Breast epithelium (tissue), 4 donors: ENCODE measurements around the gene CFAP20DC. TPM values are rescaled to one million over a fixed set of nuclear protein-coding genes. Genes with fewer than 3 reads are reported as not detected.

Experiments
- DNase-seq, 2 donors: peaks; one replicate each; pipeline ENCODE4 v3.0.0-alpha.2; 2019; ENCODE audit warnings: low spot score in 2 of 2
- H3K27ac ChIP-seq, 2 donors: fragments of 200-600 bp; sonication (generic) in 1 of 2; one replicate each; pipeline ENCODE4 v1.5.1; 2016 to 2019; ENCODE audit warnings: mild to moderate bottlenecking in 1 of 2
- H3K27me3 ChIP-seq, 2 donors: fragments of 200-600 bp; sonication (generic) in 1 of 2; one replicate each; pipeline versions ENCODE4 v1.5.1 to v1.6.0; 2017 to 2019; ENCODE audit warnings: control low read depth in 1 of 2, mild to moderate bottlenecking in 1 of 2
- H3K36me3 ChIP-seq: fragments of 200-600 bp; one replicate; pipeline ENCODE4 v1.5.1; 2019
- H3K4me1 ChIP-seq, 2 donors: fragments of 200-600 bp; sonication (generic); one replicate each; pipeline ENCODE4 v1.5.1; 2016 to 2019; ENCODE audit warnings: control low read depth in 1 of 2
- H3K4me3 ChIP-seq, 3 donors: fragments of 200-600 bp; sonication (generic); 1 replicate in 2 of 3; 2 replicates in 1 of 3; pipeline ENCODE4 v1.5.1; 2016 to 2019; ENCODE audit warnings: mild to moderate bottlenecking in 3 of 3, moderate library complexity in 2 of 3
- H3K9me3 ChIP-seq, 2 donors: fragments of 200-600 bp; sonication (generic) in 1 of 2; one replicate each; pipeline ENCODE4 v1.5.1; 2016 to 2019; ENCODE audit warnings: control low read depth in 1 of 2
- POLR2A ChIP-seq: fragments of 450-650 bp; IDR thresholded peaks from one replicate; pipeline ENCODE4 v1.6.1; 2016; ENCODE audit warnings: antibody characterized with exemption, mild to moderate bottlenecking, moderate library complexity
- POLR2AphosphoS5 ChIP-seq, 3 donors: sonication (generic); formaldehyde crosslinking; IDR thresholded peaks; one replicate each; pipeline ENCODE4 v1.6.1; 2017; ENCODE audit warnings: antibody characterized with exemption in 3 of 3
- intact Hi-C: fragments of 100-400 bp; cut with DNase I; formaldehyde crosslinking; loops from one replicate; pipeline ENCODE4 v1.15.1; 2023; ENCODE audit warnings: low total_unique reads
- total RNA-seq, 3 donors: library from RNA; depleted of rRNA; stranded (reverse); fragments of >200 nt; gene quantifications; one replicate each; pipeline ENCODE4 v1.1.0, GENCODE V29; 2016
- TF ChIP-seq, protein P1 (sequence below), 3 donors: fragments of 450-650 bp; IDR thresholded peaks; one replicate each; pipeline ENCODE4 v1.5.1; 2016 to 2017; ENCODE audit warnings: antibody characterized with exemption in 3 of 3, mild to moderate bottlenecking in 3 of 3, moderate library complexity in 3 of 3

The CFAP20DC gene
- total RNA-seq, 3 donors from 2014 or later, result 0.44 to 3.3 (median 2.4) TPM

DNA sequence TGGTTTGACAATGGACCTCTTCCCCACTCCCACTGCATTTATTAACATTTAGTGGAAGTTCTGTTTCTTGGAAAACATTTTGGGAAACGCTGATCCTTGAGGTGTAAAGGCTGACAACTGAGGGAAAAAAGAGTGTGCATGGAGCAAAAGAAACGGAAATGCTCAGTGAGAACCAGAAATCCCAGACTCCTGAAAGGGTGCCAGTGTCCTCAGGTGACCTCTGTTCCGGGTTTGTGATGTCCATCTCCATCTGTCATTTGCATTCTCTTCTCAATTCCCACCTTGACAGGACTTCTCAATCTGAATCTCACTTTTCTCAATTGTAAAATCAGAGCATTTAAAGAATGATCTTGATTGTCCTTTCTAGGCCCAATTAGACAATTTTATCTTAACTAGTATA is 312.2 kb downstream of the CFAP20DC start:
- Histone ChIP-seq H3K9me3 (no peaks in the 10 kb centered on the region), H3K4me3 (no peak overlapping the region), H3K4me1 (no peaks in the 10 kb centered on the region), H3K27ac (no peak overlapping the region), H3K36me3 (no peaks in the 10 kb centered on the region), H3K27me3 (no peaks in the 10 kb centered on the region)
- TF ChIP-seq POLR2A, result no peak
- TF ChIP-seq POLR2AphosphoS5 (IDR thresholded peaks at IDR 0.05), result no peak
- TF ChIP-seq, protein P1, sequence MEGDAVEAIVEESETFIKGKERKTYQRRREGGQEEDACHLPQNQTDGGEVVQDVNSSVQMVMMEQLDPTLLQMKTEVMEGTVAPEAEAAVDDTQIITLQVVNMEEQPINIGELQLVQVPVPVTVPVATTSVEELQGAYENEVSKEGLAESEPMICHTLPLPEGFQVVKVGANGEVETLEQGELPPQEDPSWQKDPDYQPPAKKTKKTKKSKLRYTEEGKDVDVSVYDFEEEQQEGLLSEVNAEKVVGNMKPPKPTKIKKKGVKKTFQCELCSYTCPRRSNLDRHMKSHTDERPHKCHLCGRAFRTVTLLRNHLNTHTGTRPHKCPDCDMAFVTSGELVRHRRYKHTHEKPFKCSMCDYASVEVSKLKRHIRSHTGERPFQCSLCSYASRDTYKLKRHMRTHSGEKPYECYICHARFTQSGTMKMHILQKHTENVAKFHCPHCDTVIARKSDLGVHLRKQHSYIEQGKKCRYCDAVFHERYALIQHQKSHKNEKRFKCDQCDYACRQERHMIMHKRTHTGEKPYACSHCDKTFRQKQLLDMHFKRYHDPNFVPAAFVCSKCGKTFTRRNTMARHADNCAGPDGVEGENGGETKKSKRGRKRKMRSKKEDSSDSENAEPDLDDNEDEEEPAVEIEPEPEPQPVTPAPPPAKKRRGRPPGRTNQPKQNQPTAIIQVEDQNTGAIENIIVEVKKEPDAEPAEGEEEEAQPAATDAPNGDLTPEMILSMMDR (IDR thresholded peaks at IDR 0.05), result no peak
- no peak for DNase-seq
- intact Hi-C loops, result no loop called here

DNA sequence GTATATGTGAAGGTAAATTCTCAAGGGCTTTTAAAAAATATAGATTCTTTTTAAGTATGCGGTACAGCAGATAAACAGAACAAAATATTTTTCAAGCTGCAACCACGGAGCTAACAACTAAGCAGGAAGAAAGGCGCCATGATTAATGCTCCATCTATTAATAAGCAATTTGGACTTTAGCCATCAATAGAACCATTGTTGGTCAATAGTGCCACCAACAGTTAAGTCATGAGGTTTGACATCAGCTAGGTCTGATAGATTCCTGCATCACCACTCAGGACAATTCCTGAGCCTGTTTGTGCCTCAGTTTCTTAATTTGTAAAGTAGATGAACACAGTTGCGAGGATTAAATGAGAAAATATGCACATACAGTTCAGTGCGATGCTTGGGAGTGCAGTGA is 318.2 kb downstream of the CFAP20DC start:
- DNase-seq, result no peak
- intact Hi-C loops, result no loop called here

DNA sequence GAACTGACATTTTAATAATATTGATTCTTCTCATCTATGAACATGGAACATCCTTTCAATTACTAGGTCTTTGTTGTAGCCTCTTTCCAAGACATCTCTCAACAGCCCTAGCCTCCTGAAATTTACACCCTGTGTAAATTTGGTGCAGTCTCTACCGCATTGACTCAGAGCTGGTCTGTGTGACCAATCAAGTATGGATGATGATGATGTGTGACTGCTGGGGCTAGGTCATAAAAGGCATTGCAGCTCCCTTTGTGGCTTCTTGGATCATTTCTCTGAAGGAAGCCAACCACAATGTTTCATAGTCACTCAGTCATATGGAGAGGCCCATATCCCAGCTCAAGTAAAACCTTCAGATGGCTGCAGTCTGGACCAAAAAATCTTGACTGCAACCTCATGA is 321.1 kb downstream of the CFAP20DC start:
- intact Hi-C loops, result no loop called here
- no peaks in the 10 kb centered on the region for H3K27me3 ChIP-seq
- H3K4me1 ChIP-seq, result no peaks in the 10 kb centered on the region
- no peak for DNase-seq
- H3K27ac ChIP-seq, result no peak overlapping the region
- TF ChIP-seq POLR2AphosphoS5 (IDR thresholded peaks at IDR 0.05) (no peak), POLR2A (no peak)
- TF ChIP-seq, protein P1 (IDR thresholded peaks at IDR 0.05), result no peak
- no peaks in the 10 kb centered on the region for H3K9me3 ChIP-seq
- no peak overlapping the region for H3K4me3 ChIP-seq
- no peaks in the 10 kb centered on the region for H3K36me3 ChIP-seq

More for the DNA sequence above, 318.2 kb downstream of the CFAP20DC start:
- Histone ChIP-seq H3K9me3 (no peaks in the 10 kb centered on the region), H3K36me3 (no peaks in the 10 kb centered on the region), H3K27me3 (no peaks in the 10 kb centered on the region), H3K27ac (no peak overlapping the region), H3K4me1 (no peaks in the 10 kb centered on the region), H3K4me3 (no peak overlapping the region)
- TF ChIP-seq POLR2AphosphoS5 (IDR thresholded peaks at IDR 0.05), result no peak
- TF ChIP-seq, protein P1 (IDR thresholded peaks at IDR 0.05), result no peak
- no peak for TF ChIP-seq POLR2A

DNA sequence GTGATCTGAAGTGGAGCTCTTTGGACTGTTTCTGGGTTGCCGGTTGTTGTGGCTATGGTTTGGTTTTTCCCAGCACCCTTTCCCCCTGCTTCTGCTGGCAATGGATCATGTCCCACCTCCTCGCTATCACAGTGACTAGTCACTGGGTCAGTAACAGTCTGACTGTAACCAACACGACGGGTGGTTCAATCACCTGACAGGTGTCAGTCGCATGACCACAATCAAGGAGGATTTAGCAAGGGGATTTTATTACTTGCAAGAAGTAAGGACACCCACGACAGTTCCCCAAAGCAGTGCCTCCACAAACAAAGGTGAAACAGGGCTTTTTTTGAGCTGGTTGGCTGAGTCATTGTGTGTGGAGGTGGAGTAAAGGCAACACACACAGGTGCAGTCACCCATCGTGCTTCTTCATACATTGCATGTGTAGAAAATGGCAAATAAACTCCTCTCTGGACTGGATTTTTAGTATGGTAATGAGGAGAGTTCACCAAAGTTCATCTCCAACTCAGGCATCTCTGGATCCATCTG is 324.4 kb downstream of the CFAP20DC start:
- Histone ChIP-seq H3K4me1 (no peaks in the 10 kb centered on the region), H3K4me3 (no peak overlapping the region), H3K9me3 (no peaks in the 10 kb centered on the region), H3K36me3 (no peaks in the 10 kb centered on the region), H3K27ac (no peak overlapping the region), H3K27me3 (no peaks in the 10 kb centered on the region)
- intact Hi-C loops, result no loop called here
- DNase-seq, result no peak
- TF ChIP-seq, protein P1 (IDR thresholded peaks at IDR 0.05), result no peak
- TF ChIP-seq POLR2AphosphoS5 (IDR thresholded peaks at IDR 0.05), result no peak
- no peak for TF ChIP-seq POLR2A

DNA sequence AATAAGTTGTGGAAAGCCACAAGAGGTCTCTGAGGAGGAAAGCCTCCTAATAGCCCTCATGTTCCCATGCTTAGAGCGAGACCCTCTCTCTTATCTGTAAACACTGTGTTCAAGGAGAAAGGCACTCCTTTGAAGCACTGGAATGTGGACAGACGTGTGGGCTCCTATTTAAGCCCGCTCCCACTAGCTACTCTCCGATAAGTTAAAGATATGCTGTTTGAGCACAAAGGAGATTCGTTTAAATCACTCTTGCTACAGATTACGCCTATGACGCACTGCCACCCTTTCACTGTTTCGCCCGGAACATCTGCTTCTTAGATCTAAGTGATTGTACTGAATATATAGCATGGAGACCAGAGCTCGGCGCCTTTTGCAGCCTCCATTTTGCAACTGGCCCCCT is 325.5 kb downstream of the CFAP20DC start:
- intact Hi-C loops, result no loop called here
- no peak for DNase-seq
- Histone ChIP-seq H3K9me3 (no peaks in the 10 kb centered on the region), H3K4me3 (no peak overlapping the region), H3K36me3 (no peaks in the 10 kb centered on the region), H3K27me3 (no peaks in the 10 kb centered on the region), H3K27ac (no peak overlapping the region), H3K4me1 (no peaks in the 10 kb centered on the region)
- TF ChIP-seq, protein P1 (IDR thresholded peaks at IDR 0.05), result no peak
- no peak for TF ChIP-seq POLR2A
- TF ChIP-seq POLR2AphosphoS5 (IDR thresholded peaks at IDR 0.05), result no peak
